ENCODE results near the gene ATAD3A. TPM values are rescaled to one million over a fixed set of nuclear protein-coding genes. Genes with fewer than 3 reads are reported as not detected.

ATAD3A gene
- total RNA-seq, 1 experiment from 2014 or later: 55.8 TPM

DNA sequence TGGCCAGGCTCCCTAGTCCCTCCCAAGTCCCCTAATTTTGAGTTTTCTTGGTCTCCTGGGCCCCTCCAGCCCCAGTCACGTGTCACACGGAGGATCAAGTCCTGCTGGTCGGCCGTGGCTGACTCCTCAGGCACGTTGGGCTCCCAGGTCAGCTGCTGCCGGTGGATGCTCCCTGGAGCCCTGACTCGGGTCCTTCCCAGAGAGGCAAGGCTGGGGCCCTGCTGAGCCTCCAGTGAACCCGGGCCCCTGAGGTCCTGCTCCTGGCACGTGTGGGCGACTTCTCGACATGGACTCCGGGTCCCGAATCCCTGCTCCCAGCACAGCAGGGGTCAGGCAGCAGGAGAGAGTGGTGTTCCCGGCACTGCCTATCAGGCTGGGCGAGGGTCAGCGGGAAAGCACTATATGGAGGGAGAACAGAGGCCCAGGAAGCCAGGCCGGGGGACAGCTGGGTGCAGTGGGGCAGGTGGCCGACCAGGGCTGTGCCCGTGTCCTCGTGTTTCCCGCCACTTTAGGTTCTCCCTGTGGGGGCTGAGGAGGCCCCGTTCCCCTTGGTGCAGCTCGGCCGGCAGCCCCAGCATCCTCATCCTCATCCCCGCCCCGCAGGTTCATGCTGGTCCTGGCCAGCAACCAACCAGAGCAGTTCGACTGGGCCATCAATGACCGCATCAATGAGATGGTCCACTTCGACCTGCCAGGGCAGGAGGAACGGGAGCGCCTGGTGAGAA lies 15.3 kb downstream of the ATAD3A start:
- Histone ChIP-seq H3K79me2 (ENCODE audit: insufficient read depth, low read length) (no peaks in the 10 kb centered on the region), H3K14ac (ENCODE audit: insufficient read depth, low read length) (no peak overlapping the region), H2BK120ac (ENCODE audit: low read depth, low read length, poor library complexity, severe bottlenecking) (no peak overlapping the region), H3K4me1 (ENCODE audit: insufficient read depth, low read length) (no peaks in the 10 kb centered on the region), H4K5ac (ENCODE audit: insufficient read length, low read depth, low read length) (no peak overlapping the region), H3K23ac (ENCODE audit: insufficient read length, low read depth, low read length) (no peak overlapping the region), H2AK5ac (ENCODE audit: insufficient read length, low read length) (no peak overlapping the region), H3K18ac (ENCODE audit: insufficient read length, low read depth, low read length) (no peak overlapping the region), H3K4ac (ENCODE audit: low read depth, low read length) (no peak overlapping the region), H2AFZ (ENCODE audit: low read length) (no peak overlapping the region), H4K91ac (ENCODE audit: insufficient read length, low read depth, low read length) (no peak overlapping the region), H3T11ph (ENCODE audit: low read length) (no peak overlapping the region), H4K8ac (replicated peaks; ENCODE audit: insufficient read length, low read depth, low read length) (no peak overlapping the region), H3K9ac (ENCODE audit: extremely low read depth, insufficient read length, low read length) (no peak overlapping the region), H3K27me3 (ENCODE audit: insufficient read depth, low read length) (no peaks in the 10 kb centered on the region), H2BK5ac (ENCODE audit: insufficient read length, low read length) (no peak overlapping the region), H4K20me1 (ENCODE audit: control insufficient read depth, insufficient read depth, insufficient read length) (no peaks in the 10 kb centered on the region), H3K9me3 (ENCODE audit: control insufficient read depth, low read depth, low read length) (no peaks in the 10 kb centered on the region), H3K23me2 (ENCODE audit: insufficient read length, low read depth, low read length, poor library complexity, severe bottlenecking) (no peaks in the 10 kb centered on the region), H3K79me1 (ENCODE audit: insufficient read depth, low read depth, low read length, poor library complexity, severe bottlenecking) (no peaks in the 10 kb centered on the region), H3K56ac (ENCODE audit: insufficient read length, low read depth, low read length) (no peak overlapping the region), H2BK20ac (ENCODE audit: low read depth, low read length, poor library complexity, severe bottlenecking) (no peak overlapping the region), H2BK12ac (ENCODE audit: insufficient read length, low read depth, low read length) (no peak overlapping the region), H2BK15ac (ENCODE audit: low read depth, low read length) (no peak overlapping the region), H3K4me2 (ENCODE audit: insufficient read depth, insufficient read length, low read length) (no peak overlapping the region), H3K27ac (ENCODE audit: insufficient read length, low read depth, low read length) (no peak overlapping the region)
- no peaks in the 10 kb centered on the region for H3K27me3 Mint-ChIP-seq (ENCODE audit: low read depth)
- TF ChIP-seq, protein P1, sequence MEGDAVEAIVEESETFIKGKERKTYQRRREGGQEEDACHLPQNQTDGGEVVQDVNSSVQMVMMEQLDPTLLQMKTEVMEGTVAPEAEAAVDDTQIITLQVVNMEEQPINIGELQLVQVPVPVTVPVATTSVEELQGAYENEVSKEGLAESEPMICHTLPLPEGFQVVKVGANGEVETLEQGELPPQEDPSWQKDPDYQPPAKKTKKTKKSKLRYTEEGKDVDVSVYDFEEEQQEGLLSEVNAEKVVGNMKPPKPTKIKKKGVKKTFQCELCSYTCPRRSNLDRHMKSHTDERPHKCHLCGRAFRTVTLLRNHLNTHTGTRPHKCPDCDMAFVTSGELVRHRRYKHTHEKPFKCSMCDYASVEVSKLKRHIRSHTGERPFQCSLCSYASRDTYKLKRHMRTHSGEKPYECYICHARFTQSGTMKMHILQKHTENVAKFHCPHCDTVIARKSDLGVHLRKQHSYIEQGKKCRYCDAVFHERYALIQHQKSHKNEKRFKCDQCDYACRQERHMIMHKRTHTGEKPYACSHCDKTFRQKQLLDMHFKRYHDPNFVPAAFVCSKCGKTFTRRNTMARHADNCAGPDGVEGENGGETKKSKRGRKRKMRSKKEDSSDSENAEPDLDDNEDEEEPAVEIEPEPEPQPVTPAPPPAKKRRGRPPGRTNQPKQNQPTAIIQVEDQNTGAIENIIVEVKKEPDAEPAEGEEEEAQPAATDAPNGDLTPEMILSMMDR (conservative IDR thresholded peaks at IDR 0.05): no peak
- peaks cover 32 to 59% (median 51%) of the 10 kb centered on the region in 3 experiments for H3K36me3 Mint-ChIP-seq (ENCODE audit: insufficient read depth in 1 of 3, low read depth in 3 of 3)
- no peak overlapping the region for H3K4me3 Mint-ChIP-seq
- no CpG with 5 or more reads among the region's 31 CpGs for WGBS (ENCODE audit: extremely low coverage, insufficient read length, low lambda C conversion rate)
- H3K27ac Mint-ChIP-seq: no peak overlapping the region
- no peaks in the 10 kb centered on the region for H3K4me1 Mint-ChIP-seq
- DNase-seq: no peak
- H3K9me3 Mint-ChIP-seq: peaks cover 7 to 8% of the 10 kb centered on the region in 2 experiments; a peak in 4 of 5 replicates
